Activated CD4-positive, alpha-beta T cell treated with anti-CD3 and anti-CD28 coated beads, Interleukin-2, amount 10 ng/mL, durations not matched to agents 7 days and 5 days (primary cell): ENCODE results near the gene TGM1. TPM values are rescaled to one million over a fixed set of nuclear protein-coding genes. Genes with fewer than 3 reads are reported as not detected.

Experiments used
- CTCF ChIA-PET: fragments of 350-600 bp; sonication (Branson Sonifier 250); formaldehyde crosslinking; loops from one replicate; lab custom pipeline; 2021; ENCODE audit warnings: antibody characterized with exemption; lab: Charles Lee
- POLR2A ChIA-PET: fragments of 350-600 bp; sonication (Branson Sonifier 250); formaldehyde crosslinking; loops from one replicate; lab custom pipeline; 2021; ENCODE audit warnings: antibody characterized with exemption; lab: Charles Lee
- DNase-seq: peaks from one replicate; pipeline ENCODE4 v3.0.0-alpha.2; 2020
- H3K27ac Mint-ChIP-seq: one replicate; pipeline ENCODE4 v1.8.0; 2021; ENCODE audit warnings: mild to moderate bottlenecking, moderate library complexity, mixed read lengths
- H3K27me3 Mint-ChIP-seq: one replicate; pipeline ENCODE4 v1.8.0; 2021; ENCODE audit warnings: mixed read lengths
- H3K36me3 Mint-ChIP-seq: one replicate; pipeline ENCODE4 v1.8.0; 2021; ENCODE audit warnings: low read depth, mixed read lengths
- H3K4me1 Mint-ChIP-seq: one replicate; pipeline ENCODE4 v1.8.0; 2021; ENCODE audit warnings: mixed read lengths
- H3K4me3 Mint-ChIP-seq: one replicate; pipeline ENCODE4 v1.8.0; 2021; ENCODE audit warnings: mild to moderate bottlenecking, moderate library complexity, mixed read lengths
- H3K9me3 Mint-ChIP-seq: one replicate; pipeline ENCODE4 v1.8.0; 2021; ENCODE audit warnings: mixed read lengths
- total RNA-seq, 2 experiments: library from RNA; stranded (reverse); gene quantifications; one replicate each; pipeline ENCODE4 v1.2.3, GENCODE V29; 2021

The TGM1 gene
- total RNA-seq, 2 experiments from 2014 or later = 6.5 TPM

DNA sequence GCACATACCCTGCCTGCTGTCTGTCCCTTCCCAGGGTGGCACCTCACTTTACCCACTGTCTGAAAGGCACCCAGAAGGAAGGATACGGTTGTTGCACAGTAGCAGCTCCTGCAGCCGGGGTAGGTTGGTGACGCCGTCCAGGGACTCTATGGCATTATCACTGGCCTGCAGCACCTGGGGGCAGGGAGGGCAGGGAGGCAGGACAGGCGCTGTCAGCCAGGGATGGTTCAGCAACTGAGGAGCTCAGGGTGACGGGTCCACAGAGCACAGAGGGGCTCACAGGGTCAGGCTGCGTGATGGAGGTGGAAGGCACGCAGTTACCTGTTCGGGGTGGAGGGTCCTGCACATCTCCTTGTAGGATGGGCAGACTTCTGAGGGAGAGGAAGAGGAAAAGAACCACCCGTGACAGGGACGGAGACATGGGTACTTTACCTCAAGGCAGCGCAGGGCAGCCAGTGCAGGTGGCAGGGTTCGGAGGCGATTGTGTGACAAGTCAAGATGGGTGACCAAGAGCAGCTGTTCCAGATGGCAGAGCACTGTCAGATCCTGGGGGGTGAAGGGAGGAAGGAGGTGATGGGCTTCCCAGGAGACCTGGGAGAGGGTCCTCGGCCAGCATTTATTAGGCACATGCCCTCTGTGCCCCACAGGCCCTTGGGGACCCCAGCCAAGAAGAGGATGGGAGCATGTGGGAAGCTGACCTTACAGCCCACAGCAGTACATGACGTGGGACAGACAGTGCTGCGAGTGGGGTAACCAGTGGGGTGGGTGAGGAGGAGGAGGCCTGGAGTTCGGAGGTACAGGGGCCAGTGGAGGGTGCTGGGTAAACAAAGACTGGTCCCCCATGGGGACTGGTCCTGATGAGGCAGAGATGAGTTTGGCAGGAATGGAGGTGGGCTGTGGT lies 3.6 kb upstream of the TGM1 start:
- no peaks in the 10 kb centered on the region for H3K9me3 Mint-ChIP-seq
- H3K27me3 Mint-ChIP-seq = no peaks in the 10 kb centered on the region
- H3K36me3 Mint-ChIP-seq = peaks cover 13% of the 10 kb centered on the region
- ChIA-PET CTCF (interaction anchor here (1.3 to 6.6 kb wide), 3 partner anchors 15 to 24 kb away, joined by 3 to 44 read pairs (median 4); partner anchors contain the start of gene TINF2), POLR2A (interaction anchor here (0.6 kb wide), 1 partner anchor 27 kb away, joined by 3 read pairs; no protein-coding TSS in a partner anchor)
- no peak overlapping the region for H3K27ac Mint-ChIP-seq
- peaks cover 20% of the 10 kb centered on the region for H3K4me1 Mint-ChIP-seq
- no peak for DNase-seq
- no peak overlapping the region for H3K4me3 Mint-ChIP-seq

GRCh38 chr14:24264298-24264697 lies 1.3 kb upstream of the TGM1 start:
- ChIA-PET CTCF (interaction anchor here (1.3 to 3.4 kb wide), 3 partner anchors 10 to 103 kb away, joined by 3 to 9 read pairs (median 6); partner anchors contain the start of genes IRF9 and TINF2), POLR2A (interaction anchor here (0.6 kb wide), 1 partner anchor 123 kb away, joined by 5 read pairs; the partner anchor contains the start of gene EMC9)
- H3K27ac Mint-ChIP-seq = peak overlapping the region; percentile 31

GRCh38 chr14:24263848-24264247 lies 871 bp upstream of the TGM1 start:
- Mint-ChIP-seq H3K4me1 (peaks cover 8% of the 10 kb centered on the region), H3K4me3 (no peak overlapping the region), H3K27me3 (no peaks in the 10 kb centered on the region), H3K36me3 (peaks cover 13% of the 10 kb centered on the region), H3K27ac (no peak overlapping the region), H3K9me3 (no peaks in the 10 kb centered on the region)
- ChIA-PET POLR2A (interaction anchor here (0.6 kb wide), 1 partner anchor 122 kb away, joined by 5 read pairs; the partner anchor contains the start of gene EMC9), CTCF (interaction anchor here (0.6 to 3.4 kb wide), 3 partner anchors 10 to 21 kb away, joined by 3 to 9 read pairs (median 6); partner anchors contain the start of gene TINF2)
- no peak for DNase-seq

More at GRCh38 chr14:24264298-24264697, 1.3 kb upstream of the TGM1 start:
- H3K9me3 Mint-ChIP-seq = no peaks in the 10 kb centered on the region
- H3K4me1 Mint-ChIP-seq = peaks cover 8% of the 10 kb centered on the region
- H3K27me3 Mint-ChIP-seq = no peaks in the 10 kb centered on the region
- H3K4me3 Mint-ChIP-seq = no peak overlapping the region
- DNase-seq = no peak
- peaks cover 13% of the 10 kb centered on the region for H3K36me3 Mint-ChIP-seq

GRCh38 chr14:24261969-24262327 lies 1.0 kb downstream of the TGM1 start:
- Mint-ChIP-seq H3K27ac (no peak overlapping the region), H3K9me3 (no peaks in the 10 kb centered on the region), H3K27me3 (no peaks in the 10 kb centered on the region), H3K4me3 (no peak overlapping the region), H3K36me3 (peaks cover 8% of the 10 kb centered on the region), H3K4me1 (peaks cover 5% of the 10 kb centered on the region)
- no peak for DNase-seq
- ChIA-PET CTCF (interaction anchor here (0.7 to 2.0 kb wide), 5 partner anchors 10 to 45 kb away, joined by 3 to 11 read pairs (median 5); partner anchors contain the start of genes RABGGTA and TINF2), POLR2A (no interaction called here)

DNA sequence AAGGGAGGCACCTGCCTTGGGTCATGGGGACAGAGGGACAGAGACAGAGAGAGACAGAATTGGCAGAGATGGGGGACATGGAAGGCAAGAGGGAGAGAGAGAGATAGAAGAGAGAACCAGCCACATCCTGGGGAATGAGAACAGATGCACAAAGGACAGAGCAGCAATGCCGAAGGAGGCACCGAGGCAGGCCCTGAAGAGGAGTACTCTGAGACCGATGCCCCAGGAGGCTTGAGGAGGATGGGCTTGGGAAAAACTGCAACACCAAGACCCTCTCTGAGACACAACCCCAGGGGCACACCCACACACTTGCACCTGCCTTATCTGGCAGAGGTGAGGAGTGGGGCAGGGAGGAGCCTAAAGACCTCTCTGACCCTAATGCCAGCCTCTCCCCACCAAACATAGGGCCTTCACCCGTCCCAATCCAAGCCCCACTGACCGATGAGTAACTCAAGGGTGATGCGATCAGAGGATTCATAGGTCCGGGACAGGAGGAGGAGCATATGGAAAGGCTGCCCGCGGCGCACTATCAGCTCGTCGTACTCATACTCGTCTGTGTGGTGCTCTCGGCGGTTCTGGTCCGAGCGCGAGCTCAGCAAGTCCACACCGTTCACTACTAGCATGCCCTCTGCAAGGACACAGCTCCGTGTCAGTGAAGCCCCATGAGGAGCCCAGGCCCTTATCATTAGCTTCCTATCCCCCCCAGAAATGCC lies 1.6 kb downstream of the TGM1 start:
- DNase-seq = no peak
- ChIA-PET POLR2A (no interaction called here), CTCF (interaction anchor here (0.7 to 2.0 kb wide), 4 partner anchors 10 to 22 kb away, joined by 3 to 11 read pairs (median 6); partner anchors contain the start of genes RABGGTA and TINF2)
- Mint-ChIP-seq H3K9me3 (no peaks in the 10 kb centered on the region), H3K27ac (no peak overlapping the region), H3K4me3 (no peak overlapping the region), H3K36me3 (peaks cover 3% of the 10 kb centered on the region), H3K27me3 (no peaks in the 10 kb centered on the region), H3K4me1 (no peaks in the 10 kb centered on the region)

GRCh38 chr14:24260780-24261157 lies 2.2 kb downstream of the TGM1 start:
- H3K27ac Mint-ChIP-seq = no peak overlapping the region
- POLR2A ChIA-PET = no interaction called here
- H3K9me3 Mint-ChIP-seq = no peaks in the 10 kb centered on the region
- CTCF ChIA-PET = no interaction called here
- no peaks in the 10 kb centered on the region for H3K4me1 Mint-ChIP-seq
- no peak overlapping the region for H3K4me3 Mint-ChIP-seq
- DNase-seq = no peak
- H3K27me3 Mint-ChIP-seq = no peaks in the 10 kb centered on the region
- H3K36me3 Mint-ChIP-seq = no peaks in the 10 kb centered on the region

- no peak for DNase-seq
- Mint-ChIP-seq H3K9me3 (no peaks in the 10 kb centered on the region), H3K4me3 (no peak overlapping the region), H3K4me1 (no peaks in the 10 kb centered on the region), H3K27ac (no peak overlapping the region), H3K36me3 (no peaks in the 10 kb centered on the region), H3K27me3 (no peaks in the 10 kb centered on the region)
- ChIA-PET POLR2A (no interaction called here), CTCF (interaction anchor here (1.1 kb wide), 1 partner anchor 12 kb away, joined by 3 read pairs; no protein-coding TSS in a partner anchor)
These were observed 2.8 kb downstream of the TGM1 start for GRCh38 chr14:24260026-24260779.

DNA sequence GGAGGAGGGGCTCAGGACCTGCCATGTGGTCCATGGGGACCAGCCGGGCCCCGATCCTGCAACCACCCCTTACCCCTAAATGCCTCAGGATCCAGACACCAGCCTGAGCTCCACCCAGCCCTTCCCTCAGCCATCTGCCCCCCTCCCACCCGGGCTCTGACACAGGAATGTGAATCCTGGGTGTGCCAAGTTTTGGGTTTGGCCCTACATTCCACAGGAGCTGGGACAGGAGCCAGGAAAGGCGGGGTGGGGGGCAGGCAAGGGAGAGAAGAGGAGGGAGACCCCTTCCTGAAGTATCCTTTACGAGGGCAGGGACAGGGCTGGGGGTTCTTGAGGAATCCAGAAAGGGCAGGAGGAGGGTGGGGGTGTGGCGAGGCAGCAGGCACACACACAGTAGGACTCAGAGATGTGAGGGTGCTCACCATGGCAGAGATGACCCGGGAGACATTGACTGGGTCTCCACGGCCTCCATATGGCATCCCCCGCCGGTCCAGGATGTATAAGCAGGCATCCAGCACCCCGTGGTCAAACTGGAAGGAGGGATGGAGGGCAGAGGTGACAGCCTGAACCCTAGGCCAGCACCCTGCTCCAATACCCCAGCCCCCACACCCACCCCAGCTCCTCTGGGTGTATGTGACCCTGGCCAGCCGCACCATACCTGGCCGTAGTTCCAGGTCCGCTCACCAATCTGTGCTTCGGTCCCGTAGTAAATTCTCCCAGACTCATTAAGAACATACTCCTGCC lies 3.5 kb downstream of the TGM1 start:
- Mint-ChIP-seq H3K36me3 (no peaks in the 10 kb centered on the region), H3K4me3 (no peak overlapping the region), H3K27ac (no peak overlapping the region), H3K9me3 (no peaks in the 10 kb centered on the region), H3K4me1 (no peaks in the 10 kb centered on the region), H3K27me3 (no peaks in the 10 kb centered on the region)
- DNase-seq = no peak
- ChIA-PET POLR2A (no interaction called here), CTCF (interaction anchor here (0.7 to 2.1 kb wide), 4 partner anchors 10 to 429 kb away, joined by 3 to 11 read pairs (median 4); partner anchors contain the start of gene RABGGTA)

DNA sequence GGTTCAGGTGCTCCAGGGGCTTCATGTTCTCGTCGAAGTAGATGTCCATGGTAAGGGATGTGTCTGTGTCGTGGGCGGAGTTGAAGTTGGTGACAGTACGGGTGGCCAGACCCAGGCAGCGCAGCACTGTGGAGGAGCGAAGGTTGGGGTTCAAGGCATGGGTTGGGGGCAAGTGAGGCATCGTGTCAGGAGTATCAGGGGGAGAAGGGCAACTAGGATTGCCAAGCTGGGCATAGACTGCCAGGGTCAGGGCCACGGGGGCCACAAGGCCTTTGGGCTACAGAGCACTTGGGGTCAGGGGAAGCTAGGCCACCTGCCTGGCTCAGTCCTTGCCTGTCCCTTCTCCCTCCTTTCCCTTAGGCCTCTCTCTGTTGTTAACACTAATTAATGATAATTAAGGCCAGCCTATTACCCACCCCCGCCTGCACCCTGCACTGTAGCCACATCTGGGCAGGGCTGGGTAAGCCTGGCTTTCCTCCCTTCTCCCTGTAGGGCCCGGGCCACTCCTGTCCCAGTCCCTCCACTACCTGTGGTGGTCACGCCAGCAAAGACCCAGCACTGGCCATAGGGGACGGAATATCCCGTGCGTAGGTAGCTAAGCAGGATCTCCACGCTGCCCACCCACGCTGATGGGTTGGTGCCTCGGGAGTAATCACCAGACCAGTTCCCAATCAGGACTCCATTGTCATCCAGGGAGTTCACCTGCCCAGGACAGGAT lies 4.3 kb downstream of the TGM1 start:
- POLR2A ChIA-PET = no interaction called here
- Mint-ChIP-seq H3K4me3 (no peak overlapping the region), H3K4me1 (no peaks in the 10 kb centered on the region), H3K9me3 (no peaks in the 10 kb centered on the region), H3K36me3 (peaks cover 5% of the 10 kb centered on the region), H3K27ac (no peak overlapping the region), H3K27me3 (no peaks in the 10 kb centered on the region)
- DNase-seq = no peak
- CTCF ChIA-PET = interaction anchor here (0.7 to 2.1 kb wide), 5 partner anchors 9 to 430 kb away, joined by 3 to 11 read pairs (median 4); partner anchors contain the start of genes CIDEB, DHRS1, NOP9 and RABGGTA

DNA sequence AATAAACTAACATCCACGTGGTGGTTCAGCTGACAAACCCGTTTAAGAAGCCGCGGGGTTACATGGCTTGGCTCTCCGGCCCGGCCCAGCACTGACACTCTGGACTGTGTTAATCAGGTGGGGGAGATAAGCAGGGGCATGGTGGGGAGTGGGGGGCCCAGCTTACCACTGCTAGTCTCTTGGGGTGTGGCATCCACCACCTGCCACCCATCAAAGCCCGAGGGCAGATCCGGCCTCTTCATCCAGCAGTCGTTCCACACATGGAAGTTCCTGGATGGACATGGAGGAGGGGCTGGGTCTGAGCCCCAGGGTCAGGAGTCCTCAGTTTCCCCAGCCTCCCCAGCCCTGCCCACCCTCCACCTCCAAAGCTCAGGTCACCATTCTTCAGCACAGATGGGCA lies 4.9 kb downstream of the TGM1 start:
- CTCF ChIA-PET = interaction anchor here (1.3 to 2.1 kb wide), 4 partner anchors 9 to 50 kb away, joined by 3 to 11 read pairs (median 5); partner anchors contain the start of genes CIDEB, DHRS1, NOP9 and RABGGTA
- POLR2A ChIA-PET = no interaction called here
- no peaks in the 10 kb centered on the region for H3K4me1 Mint-ChIP-seq
- no peaks in the 10 kb centered on the region for H3K27me3 Mint-ChIP-seq
- peaks cover 6% of the 10 kb centered on the region for H3K36me3 Mint-ChIP-seq
- H3K9me3 Mint-ChIP-seq = no peaks in the 10 kb centered on the region
- H3K27ac Mint-ChIP-seq = no peak overlapping the region
- H3K4me3 Mint-ChIP-seq = no peak overlapping the region
- DNase-seq = no peak

GRCh38 chr14:24256960-24257359 lies 6.0 kb downstream of the TGM1 start:
- H3K27me3 Mint-ChIP-seq = no peaks in the 10 kb centered on the region
- no peak overlapping the region for H3K4me3 Mint-ChIP-seq
- no peak for DNase-seq
- ChIA-PET CTCF (interaction anchor here (0.6 to 2.1 kb wide), 7 partner anchors 8 to 109 kb away, joined by 3 to 11 read pairs (median 5); partner anchors contain the start of genes CIDEB and RABGGTA), POLR2A (no interaction called here)
- no peaks in the 10 kb centered on the region for H3K9me3 Mint-ChIP-seq
- H3K4me1 Mint-ChIP-seq = no peaks in the 10 kb centered on the region
- H3K36me3 Mint-ChIP-seq = peaks cover 6% of the 10 kb centered on the region
- H3K27ac Mint-ChIP-seq = no peak overlapping the region
